H9 (cell line): ENCODE data around the gene CELA3A. TPM values are rescaled to one million over a fixed set of nuclear protein-coding genes. Genes with fewer than 3 reads are reported as not detected.

Experiments
- DNase-seq: peaks from one replicate; pipeline ENCODE4 v3.0.0-alpha.2; 2017
- H2AFZ ChIP-seq: one replicate; pipeline ENCODE4 v1.6.1; 2013; ENCODE audit warnings: mild to moderate bottlenecking, low read length, control low read depth, moderate library complexity
- H2AK5ac ChIP-seq: 2 replicates; pipeline ENCODE4 v1.6.1; 2013; ENCODE audit warnings: low read length, control low read depth, mixed read lengths; ENCODE audit not compliant: insufficient read length
- H2BK120ac ChIP-seq: one replicate; pipeline ENCODE4 v1.6.1; 2013; ENCODE audit warnings: low read depth, mild to moderate bottlenecking, low read length, control low read depth, inconsistent platforms; ENCODE audit not compliant: poor library complexity, severe bottlenecking
- H2BK12ac ChIP-seq: 2 replicates; pipeline ENCODE4 v1.6.1; 2013; ENCODE audit warnings: low read length, control low read depth, mixed read lengths, low read depth; ENCODE audit not compliant: insufficient read length
- H2BK15ac ChIP-seq: 2 replicates; pipeline ENCODE4 v1.6.1; 2013; ENCODE audit warnings: low read depth, low read length, control low read depth
- H2BK20ac ChIP-seq: one replicate; pipeline ENCODE4 v1.6.1; 2013; ENCODE audit warnings: low read depth, mild to moderate bottlenecking, low read length, control low read depth, inconsistent platforms; ENCODE audit not compliant: poor library complexity, severe bottlenecking
- H2BK5ac ChIP-seq: 2 replicates; pipeline ENCODE4 v1.6.1; 2013; ENCODE audit warnings: low read length, control low read depth, mixed read lengths; ENCODE audit not compliant: insufficient read length
- H3K14ac ChIP-seq: 2 replicates; pipeline ENCODE4 v1.6.1; 2013; ENCODE audit warnings: low read length, control low read depth; ENCODE audit not compliant: insufficient read depth
- H3K18ac ChIP-seq: 2 replicates; pipeline ENCODE4 v1.6.1; 2013; ENCODE audit warnings: low read depth, mild to moderate bottlenecking, mixed read lengths, low read length, control low read depth; ENCODE audit not compliant: insufficient read length
- H3K23ac ChIP-seq: 2 replicates; pipeline ENCODE4 v1.6.1; 2013; ENCODE audit warnings: low read length, control low read depth, mixed read lengths, low read depth; ENCODE audit not compliant: insufficient read length
- H3K23me2 ChIP-seq: 2 replicates; pipeline ENCODE4 v1.6.1; 2013; ENCODE audit warnings: low read depth, mild to moderate bottlenecking, mixed read lengths, low read length, control low read depth; ENCODE audit not compliant: insufficient read length, poor library complexity, severe bottlenecking
- H3K27ac ChIP-seq: 2 replicates; pipeline ENCODE4 v1.5.1; 2013; ENCODE audit warnings: low read length, control low read depth, mixed read lengths, low read depth; ENCODE audit not compliant: insufficient read length
- H3K27me3 ChIP-seq: 2 replicates; pipeline ENCODE4 v1.6.1; 2013; ENCODE audit warnings: low read length, control low read depth, inconsistent platforms; ENCODE audit not compliant: insufficient read depth
- H3K4ac ChIP-seq: 2 replicates; pipeline ENCODE4 v1.6.1; 2013; ENCODE audit warnings: low read depth, mild to moderate bottlenecking, control low read depth, inconsistent platforms, low read length, moderate library complexity
- H3K4me1 ChIP-seq: 2 replicates; pipeline ENCODE4 v1.6.1; 2013; ENCODE audit warnings: low read length, control low read depth, inconsistent platforms; ENCODE audit not compliant: insufficient read depth
- H3K4me2 ChIP-seq: 2 replicates; pipeline ENCODE4 v1.6.1; 2013; ENCODE audit warnings: low read length, control low read depth, mixed read lengths; ENCODE audit not compliant: insufficient read length, insufficient read depth
- H3K56ac ChIP-seq: 2 replicates; pipeline ENCODE4 v1.6.1; 2013; ENCODE audit warnings: low read depth, mild to moderate bottlenecking, mixed read lengths, low read length, control low read depth; ENCODE audit not compliant: insufficient read length
- H3K79me1 ChIP-seq: 2 replicates; pipeline ENCODE4 v1.6.1; 2013; ENCODE audit warnings: low read depth, mild to moderate bottlenecking, moderate library complexity, low read length, control low read depth, inconsistent platforms; ENCODE audit not compliant: insufficient read depth, poor library complexity, severe bottlenecking
- H3K79me2 ChIP-seq: 2 replicates; pipeline ENCODE4 v1.6.1; 2013; ENCODE audit warnings: low read length, control low read depth, inconsistent platforms; ENCODE audit not compliant: insufficient read depth
- H3K9ac ChIP-seq: 2 replicates; pipeline ENCODE4 v1.6.1; 2013; ENCODE audit warnings: low read length, control low read depth, mixed read lengths; ENCODE audit not compliant: insufficient read length; ENCODE audit errors: extremely low read depth
- H3K9me3 ChIP-seq: one replicate; pipeline ENCODE4 v1.6.1; 2013; ENCODE audit warnings: low read depth, low read length, inconsistent platforms; ENCODE audit not compliant: control insufficient read depth
- H3T11ph ChIP-seq: one replicate; pipeline ENCODE4 v1.6.1; 2013; ENCODE audit warnings: mild to moderate bottlenecking, low read length, control low read depth, inconsistent platforms
- H4K20me1 ChIP-seq: one replicate; pipeline ENCODE4 v1.6.1; 2013; ENCODE audit not compliant: control insufficient read depth, insufficient read length, insufficient read depth
- H4K5ac ChIP-seq: 2 replicates; pipeline ENCODE4 v1.6.1; 2013; ENCODE audit warnings: low read depth, mild to moderate bottlenecking, mixed read lengths, low read length, control low read depth; ENCODE audit not compliant: insufficient read length
- H4K8ac ChIP-seq: replicated peaks from 2 replicates; pipeline ENCODE4 v1.6.1; 2013; ENCODE audit warnings: low read length, control low read depth, mixed read lengths, low read depth; ENCODE audit not compliant: insufficient read length
- H4K91ac ChIP-seq: 2 replicates; pipeline ENCODE4 v1.6.1; 2013; ENCODE audit warnings: low read depth, mild to moderate bottlenecking, moderate library complexity, mixed read lengths, low read length, control low read depth; ENCODE audit not compliant: insufficient read length
- H3K27ac Mint-ChIP-seq, 3 experiments: 2 replicates in 2 of 3; 3 replicates in 1 of 3; pipeline ENCODE4 v1.8.0; 2020 to 2021; ENCODE audit warnings: mixed read lengths in 3 of 3, mild to moderate bottlenecking in 1 of 3, moderate library complexity in 1 of 3
- H3K27me3 Mint-ChIP-seq: 2 replicates; pipeline ENCODE4 v1.8.0; 2021; ENCODE audit warnings: low read depth, mild to moderate bottlenecking, moderate library complexity, mixed read lengths
- H3K36me3 Mint-ChIP-seq, 3 experiments: 2 replicates in 2 of 3; 3 replicates in 1 of 3; pipeline ENCODE4 v1.8.0; 2020 to 2021; ENCODE audit warnings: low read depth in 3 of 3, mixed read lengths in 3 of 3; ENCODE audit not compliant: insufficient read depth in 1 of 3
- H3K4me1 Mint-ChIP-seq, 2 experiments: 2 replicates each; pipeline ENCODE4 v1.8.0; 2020; ENCODE audit warnings: mixed read lengths in 2 of 2
- H3K4me3 Mint-ChIP-seq, 2 experiments: 2 replicates in 1 of 2; 3 replicates in 1 of 2; pipeline ENCODE4 v1.8.0; 2020 to 2021; ENCODE audit warnings: mild to moderate bottlenecking in 2 of 2, mixed read lengths in 2 of 2, moderate library complexity in 1 of 2
- H3K9me3 Mint-ChIP-seq, 2 experiments: 2 replicates in 1 of 2; 3 replicates in 1 of 2; pipeline ENCODE4 v1.8.0; 2020; ENCODE audit warnings: mild to moderate bottlenecking in 2 of 2, mixed read lengths in 2 of 2, moderate library complexity in 1 of 2
- WGBS: extraction: QIAGEN DNeasy Blood & Tissue Kit; methylation state at CpG from one replicate; pipeline ENCODE4 v1.1.7; 2013; ENCODE audit warnings: missing lambda C conversion rate, low lambda C conversion rate, mixed read lengths; ENCODE audit not compliant: insufficient read length; ENCODE audit errors: extremely low coverage; 5-methylcytosine and 5-hydroxymethylcytosine counted together
- total RNA-seq: library from RNA; stranded (reverse); gene quantifications from 2 replicates; pipeline ENCODE4 v1.2.1, GENCODE V29; 2021
- TF ChIP-seq, protein P1 (sequence below): fragments of 200-600 bp; sonication (generic); conservative IDR thresholded peaks from 3 replicates; pipeline ENCODE4 v1.8.0; 2021; ENCODE audit warnings: antibody characterized with exemption, mild to moderate bottlenecking

Gene CELA3A
- total RNA-seq, 1 experiment from 2014 or later, result not detected

DNA sequence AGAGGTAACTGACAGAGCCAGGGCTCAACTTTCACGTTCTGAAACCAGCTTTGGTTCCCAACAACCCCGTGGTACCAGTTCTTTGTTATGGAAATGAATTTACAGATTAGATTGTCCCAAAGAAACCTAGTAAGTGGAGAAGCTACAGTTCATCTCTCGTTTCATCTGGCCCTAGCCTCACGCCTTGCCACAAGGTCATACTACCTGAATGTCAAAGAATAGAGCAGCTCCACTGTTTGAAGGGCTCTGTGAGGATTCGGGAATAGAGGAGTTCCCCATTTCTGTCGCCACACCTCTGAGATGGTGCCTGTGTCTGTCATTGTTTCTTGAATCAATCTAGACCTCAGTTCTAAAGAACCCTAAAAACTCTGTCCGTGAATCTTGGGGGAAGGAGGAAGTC, 36.1 kb downstream of the CELA3A start:
- no peak for DNase-seq
- H2BK120ac ChIP-seq, result no peak overlapping the region
- no peak overlapping the region for H2BK5ac ChIP-seq
- no peak overlapping the region for H3K18ac ChIP-seq
- H4K8ac ChIP-seq, result no peak overlapping the region
- no peak overlapping the region for H4K5ac ChIP-seq
- peak overlapping the region; percentile 21 for H3K4me2 ChIP-seq
- no peak overlapping the region for H3K9ac ChIP-seq
- H2BK12ac ChIP-seq, result no peak overlapping the region
- H2AFZ ChIP-seq, result no peak overlapping the region
- no peak overlapping the region for H3K4ac ChIP-seq
- H2AK5ac ChIP-seq, result no peak overlapping the region
- Mint-ChIP-seq H3K9me3 (no peaks in the 10 kb centered on the region), H3K4me3 (no peak overlapping the region), H3K27me3 (no peaks in the 10 kb centered on the region), H3K4me1 (peaks cover 22 to 26% of the 10 kb centered on the region in 2 experiments), H3K36me3 (no peaks in the 10 kb centered on the region), H3K27ac (peak overlapping the region in 2 of 3 experiments; percentile 42; a peak in 3 of 7 replicates)
- no peak overlapping the region for H2BK15ac ChIP-seq
- H3K23ac ChIP-seq, result no peak overlapping the region
- no peaks in the 10 kb centered on the region for H3K79me2 ChIP-seq
- no peaks in the 10 kb centered on the region for H3K9me3 ChIP-seq
- no peak overlapping the region for H3K14ac ChIP-seq
- H3K27ac ChIP-seq, result peak overlapping the region; percentile 40
- peaks cover 12% of the 10 kb centered on the region; the same call in 1 of the 2 replicates for H3K4me1 ChIP-seq
- no peak overlapping the region for H3K56ac ChIP-seq
- H3K79me1 ChIP-seq, result no peaks in the 10 kb centered on the region
- no peaks in the 10 kb centered on the region for H3K27me3 ChIP-seq
- H4K91ac ChIP-seq, result no peak overlapping the region
- no peak overlapping the region for H2BK20ac ChIP-seq
- no peaks in the 10 kb centered on the region for H4K20me1 ChIP-seq
- H3K23me2 ChIP-seq, result no peaks in the 10 kb centered on the region
- WGBS, result no CpG with 5 or more reads among the region's 7 CpGs
- H3T11ph ChIP-seq, result no peak overlapping the region
- TF ChIP-seq, protein P1, sequence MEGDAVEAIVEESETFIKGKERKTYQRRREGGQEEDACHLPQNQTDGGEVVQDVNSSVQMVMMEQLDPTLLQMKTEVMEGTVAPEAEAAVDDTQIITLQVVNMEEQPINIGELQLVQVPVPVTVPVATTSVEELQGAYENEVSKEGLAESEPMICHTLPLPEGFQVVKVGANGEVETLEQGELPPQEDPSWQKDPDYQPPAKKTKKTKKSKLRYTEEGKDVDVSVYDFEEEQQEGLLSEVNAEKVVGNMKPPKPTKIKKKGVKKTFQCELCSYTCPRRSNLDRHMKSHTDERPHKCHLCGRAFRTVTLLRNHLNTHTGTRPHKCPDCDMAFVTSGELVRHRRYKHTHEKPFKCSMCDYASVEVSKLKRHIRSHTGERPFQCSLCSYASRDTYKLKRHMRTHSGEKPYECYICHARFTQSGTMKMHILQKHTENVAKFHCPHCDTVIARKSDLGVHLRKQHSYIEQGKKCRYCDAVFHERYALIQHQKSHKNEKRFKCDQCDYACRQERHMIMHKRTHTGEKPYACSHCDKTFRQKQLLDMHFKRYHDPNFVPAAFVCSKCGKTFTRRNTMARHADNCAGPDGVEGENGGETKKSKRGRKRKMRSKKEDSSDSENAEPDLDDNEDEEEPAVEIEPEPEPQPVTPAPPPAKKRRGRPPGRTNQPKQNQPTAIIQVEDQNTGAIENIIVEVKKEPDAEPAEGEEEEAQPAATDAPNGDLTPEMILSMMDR, result no peak
